Activated naive CD8-positive, alpha-beta T cell treated with anti-CD3 and anti-CD28 coated beads, Interleukin-2, amount 50 U/mL, for 24 hours (primary cell): ENCODE results near the gene C6orf52.

Source experiments
- ATAC-seq: fragments of 150-1000 bp; cut with Tn5 transposase; one replicate; pipeline ENCODE4 v1.10.0; 2021
- DNase-seq: peaks from one replicate; pipeline ENCODE4 v3.0.0; 2021
- H3K27ac Mint-ChIP-seq: one replicate; pipeline ENCODE4 v1.8.0; 2021; ENCODE audit warnings: mild to moderate bottlenecking, mixed read lengths
- H3K27me3 Mint-ChIP-seq: one replicate; pipeline ENCODE4 v1.8.0; 2021; ENCODE audit warnings: mixed read lengths
- H3K36me3 Mint-ChIP-seq: one replicate; pipeline ENCODE4 v1.8.0; 2021; ENCODE audit warnings: low read depth, mixed read lengths
- H3K4me1 Mint-ChIP-seq: one replicate; pipeline ENCODE4 v1.8.0; 2021; ENCODE audit warnings: mixed read lengths
- H3K4me3 Mint-ChIP-seq: one replicate; pipeline ENCODE4 v1.8.0; 2021; ENCODE audit warnings: mild to moderate bottlenecking, moderate library complexity, mixed read lengths
- H3K9me3 Mint-ChIP-seq: one replicate; pipeline ENCODE4 v1.8.0; 2021; ENCODE audit warnings: mixed read lengths

Gene C6orf52

DNA sequence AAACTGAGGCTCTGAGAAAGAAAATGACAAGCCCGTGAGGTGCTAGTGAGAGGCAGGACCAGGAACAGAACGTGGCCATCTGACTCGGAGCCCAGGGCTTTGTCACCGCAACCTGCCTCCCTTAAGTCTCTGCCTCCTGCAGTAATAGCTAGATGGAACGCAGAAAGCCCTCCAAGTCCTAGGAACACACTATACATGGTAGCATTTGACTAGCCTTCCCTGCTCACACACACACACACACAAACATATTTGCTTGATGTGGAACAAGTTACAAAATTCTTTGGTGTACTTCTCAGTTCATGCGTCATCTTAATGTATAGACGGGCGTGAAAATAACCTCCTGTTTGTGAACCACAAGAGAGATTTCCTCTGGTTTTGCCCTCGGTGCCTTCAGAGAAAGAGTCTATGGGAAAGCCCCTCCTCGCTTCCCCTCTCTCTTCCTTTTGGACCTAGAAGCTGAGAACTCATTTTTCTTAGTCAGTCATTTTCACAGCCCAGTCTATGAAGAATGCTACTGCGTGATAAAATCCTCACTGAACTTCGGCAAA, 38.8 kb downstream of the C6orf52 start:
- peak; percentile 15 for DNase-seq
- Mint-ChIP-seq H3K4me3 (peak overlapping the region; percentile 9), H3K4me1 (peaks cover 14% of the 10 kb centered on the region), H3K27ac (peak overlapping the region; percentile 15), H3K36me3 (no peaks in the 10 kb centered on the region), H3K9me3 (no peaks in the 10 kb centered on the region), H3K27me3 (peaks cover 34% of the 10 kb centered on the region)
- peak; percentile 95 for ATAC-seq

DNA sequence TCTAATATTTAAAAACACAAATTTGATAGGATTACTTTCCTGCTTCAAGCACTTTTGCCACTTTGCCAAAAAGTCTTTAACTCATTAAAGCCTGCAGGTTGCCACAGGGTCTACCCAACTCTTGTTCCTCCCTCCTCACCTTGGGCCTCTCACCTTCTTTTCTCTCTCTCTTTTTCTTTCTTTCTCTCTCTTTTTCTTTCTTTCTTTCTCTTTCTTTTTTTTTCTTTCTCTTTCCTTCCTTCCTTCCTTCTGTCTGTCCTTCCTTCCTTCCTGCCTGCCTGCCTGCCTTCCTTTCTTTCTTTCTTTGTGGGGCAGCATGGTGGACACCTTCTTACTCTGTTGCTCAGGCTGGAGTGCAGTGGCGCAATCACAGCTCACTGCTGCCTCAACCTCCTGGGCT, 50.2 kb downstream of the C6orf52 start:
- ATAC-seq, result no peak
- Mint-ChIP-seq H3K36me3 (no peaks in the 10 kb centered on the region), H3K9me3 (no peaks in the 10 kb centered on the region), H3K4me1 (peaks cover 18% of the 10 kb centered on the region), H3K27me3 (peaks cover 16% of the 10 kb centered on the region), H3K4me3 (no peak overlapping the region), H3K27ac (no peak overlapping the region)
- DNase-seq, result no peak

DNA sequence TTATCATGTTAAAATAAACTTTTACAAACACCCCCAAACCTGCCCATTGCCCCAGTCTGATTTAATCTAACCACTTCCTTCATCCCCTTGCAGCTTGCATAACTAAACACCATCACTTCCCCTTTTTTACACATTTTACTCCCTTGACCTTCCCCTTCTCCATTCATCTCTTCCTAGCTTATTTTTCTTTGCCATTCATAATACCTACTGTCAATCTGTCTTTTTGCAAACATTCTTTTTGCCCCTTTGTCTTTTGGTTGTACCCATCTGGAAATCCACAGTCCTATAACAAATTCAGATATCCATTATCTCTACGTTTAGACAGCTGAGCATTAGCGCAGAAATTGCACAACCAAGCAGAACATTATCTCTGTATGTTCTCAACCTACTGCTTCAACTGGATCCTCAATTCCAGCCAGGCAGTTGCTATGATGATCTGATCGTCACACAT, 51.2 kb downstream of the C6orf52 start:
- peak overlapping the region; percentile 34 for H3K27ac Mint-ChIP-seq
- H3K9me3 Mint-ChIP-seq, result no peaks in the 10 kb centered on the region
- no peak overlapping the region for H3K4me3 Mint-ChIP-seq
- no peak for ATAC-seq
- peaks cover 18% of the 10 kb centered on the region for H3K4me1 Mint-ChIP-seq
- no peaks in the 10 kb centered on the region for H3K36me3 Mint-ChIP-seq
- peaks cover 16% of the 10 kb centered on the region for H3K27me3 Mint-ChIP-seq
- DNase-seq, result no peak

DNA sequence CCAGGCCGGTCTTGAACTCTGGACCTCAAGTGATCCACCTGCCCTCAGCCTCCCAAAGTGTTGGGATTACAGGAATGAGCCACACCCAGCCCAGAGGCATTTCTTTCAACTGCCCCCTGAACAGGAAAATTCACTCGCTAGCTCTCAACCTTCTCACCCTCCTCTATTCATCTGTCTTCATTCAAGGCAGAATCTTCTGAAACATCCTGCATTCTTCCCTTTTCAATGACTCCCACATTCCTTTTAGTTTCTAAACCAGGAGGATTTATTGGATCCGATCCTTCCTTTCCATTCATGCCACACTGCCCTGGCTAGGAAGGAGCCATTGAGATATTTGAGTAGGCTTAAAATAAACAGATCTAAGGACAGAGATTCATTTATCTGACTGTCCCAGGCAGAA, 52.9 kb downstream of the C6orf52 start:
- H3K4me3 Mint-ChIP-seq, result no peak overlapping the region
- peaks cover 21% of the 10 kb centered on the region for H3K27me3 Mint-ChIP-seq
- no peak for DNase-seq
- H3K27ac Mint-ChIP-seq, result no peak overlapping the region
- H3K4me1 Mint-ChIP-seq, result peaks cover 18% of the 10 kb centered on the region
- H3K36me3 Mint-ChIP-seq, result no peaks in the 10 kb centered on the region
- ATAC-seq, result no peak
- H3K9me3 Mint-ChIP-seq, result no peaks in the 10 kb centered on the region

DNA sequence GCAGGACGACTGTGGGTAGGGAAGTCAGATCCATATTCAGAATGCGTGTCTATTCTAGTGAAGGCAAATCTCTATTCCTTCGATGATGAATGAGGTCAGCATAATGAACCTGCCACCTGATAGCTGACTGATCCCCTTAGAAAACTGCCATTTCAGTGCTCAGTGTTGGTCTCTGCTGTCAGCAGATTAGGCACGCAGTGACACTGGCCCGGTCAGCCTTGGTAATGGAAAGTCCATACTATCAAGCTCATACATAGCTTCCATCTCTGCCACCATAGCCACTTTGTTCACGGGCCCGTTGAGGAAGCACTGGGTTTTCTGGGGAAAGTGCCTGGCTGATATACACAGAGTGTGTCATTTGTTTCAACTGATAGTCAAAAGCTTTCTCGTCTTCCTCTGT, 54.0 kb downstream of the C6orf52 start:
- H3K27ac Mint-ChIP-seq, result no peak overlapping the region
- no peak for ATAC-seq
- H3K4me3 Mint-ChIP-seq, result no peak overlapping the region
- H3K36me3 Mint-ChIP-seq, result no peaks in the 10 kb centered on the region
- peaks cover 19% of the 10 kb centered on the region for H3K27me3 Mint-ChIP-seq
- DNase-seq, result no peak
- H3K9me3 Mint-ChIP-seq, result no peaks in the 10 kb centered on the region
- H3K4me1 Mint-ChIP-seq, result peaks cover 18% of the 10 kb centered on the region

- H3K27me3 Mint-ChIP-seq, result peaks cover 5% of the 10 kb centered on the region
- H3K27ac Mint-ChIP-seq, result no peak overlapping the region
- peaks cover 6% of the 10 kb centered on the region for H3K4me1 Mint-ChIP-seq
- H3K36me3 Mint-ChIP-seq, result no peaks in the 10 kb centered on the region
- no peak overlapping the region for H3K4me3 Mint-ChIP-seq
- ATAC-seq (peak; percentile 99), DNase-seq (peak; percentile 7)
- no peaks in the 10 kb centered on the region for H3K9me3 Mint-ChIP-seq
Observed at GRCh38 chr6:10633216-10633615, 61.2 kb downstream of the C6orf52 start.

GRCh38 chr6:10630178-10630577, 64.2 kb downstream of the C6orf52 start:
- ATAC-seq (no peak), DNase-seq (no peak)
- H3K9me3 Mint-ChIP-seq, result no peaks in the 10 kb centered on the region
- H3K36me3 Mint-ChIP-seq, result no peaks in the 10 kb centered on the region
- no peak overlapping the region for H3K27ac Mint-ChIP-seq
- H3K4me1 Mint-ChIP-seq, result peaks cover 6% of the 10 kb centered on the region
- H3K27me3 Mint-ChIP-seq, result no peaks in the 10 kb centered on the region
- no peak overlapping the region for H3K4me3 Mint-ChIP-seq

DNA sequence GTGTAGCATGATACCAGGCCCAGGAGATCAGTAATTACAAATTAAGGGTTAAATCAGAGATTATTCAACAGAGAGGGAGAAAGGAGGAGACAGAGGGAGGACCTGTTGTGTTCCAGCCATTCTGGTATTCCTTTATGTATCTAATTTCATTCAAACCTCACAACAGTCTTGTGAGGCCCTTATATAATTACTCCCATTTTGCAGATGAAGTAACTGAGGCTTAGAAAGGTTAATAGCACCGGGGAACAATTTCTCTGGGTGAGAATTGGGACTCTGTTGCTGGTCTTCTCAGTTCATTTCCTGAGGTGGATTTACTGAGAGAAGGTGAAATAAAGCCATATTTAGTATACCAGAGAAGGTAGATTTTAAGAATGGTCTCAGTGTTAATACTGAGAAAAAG, 66.6 kb downstream of the C6orf52 start:
- no peak overlapping the region for H3K27ac Mint-ChIP-seq
- peaks cover 10% of the 10 kb centered on the region for H3K36me3 Mint-ChIP-seq
- no peaks in the 10 kb centered on the region for H3K4me1 Mint-ChIP-seq
- no peak for ATAC-seq
- H3K4me3 Mint-ChIP-seq, result no peak overlapping the region
- no peaks in the 10 kb centered on the region for H3K27me3 Mint-ChIP-seq
- no peak for DNase-seq
- H3K9me3 Mint-ChIP-seq, result no peaks in the 10 kb centered on the region

DNA sequence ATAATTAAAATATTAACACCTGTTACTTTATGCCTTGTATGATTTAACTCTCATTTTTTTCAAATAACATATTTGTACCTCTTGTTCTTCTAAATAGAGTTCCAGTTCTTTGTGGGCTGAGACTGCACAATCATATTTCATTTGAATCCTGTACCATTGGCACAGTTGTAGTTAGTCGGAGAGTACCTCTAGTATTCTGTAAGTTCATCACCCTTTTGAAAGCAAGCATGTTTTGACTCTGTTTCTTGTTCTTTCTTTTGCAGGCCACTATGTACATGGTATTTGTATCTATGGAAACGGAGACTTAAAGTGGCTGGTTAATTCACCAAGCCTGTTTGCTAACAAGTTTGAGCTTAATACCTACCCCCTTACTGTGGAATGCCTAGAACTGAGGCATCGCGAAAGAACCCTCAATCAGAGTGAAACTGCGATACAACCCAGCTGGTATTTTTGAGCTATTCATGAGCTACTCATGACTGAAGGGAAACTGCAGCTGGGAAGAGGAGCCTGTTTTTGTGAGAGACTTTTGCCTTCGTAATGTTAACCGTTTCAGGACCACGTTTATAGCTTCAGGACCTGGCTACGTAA, 68.2 kb downstream of the C6orf52 start:
- DNase-seq, result no peak
- H3K4me3 Mint-ChIP-seq, result no peak overlapping the region
- ATAC-seq, result no peak

GRCh38 chr6:10624836-10625235, 69.6 kb downstream of the C6orf52 start:
- H3K4me1 Mint-ChIP-seq, result no peaks in the 10 kb centered on the region
- DNase-seq (no peak), ATAC-seq (no peak)
- no peaks in the 10 kb centered on the region for H3K27me3 Mint-ChIP-seq
- H3K27ac Mint-ChIP-seq, result no peak overlapping the region
- peaks cover 11% of the 10 kb centered on the region for H3K36me3 Mint-ChIP-seq
- no peaks in the 10 kb centered on the region for H3K9me3 Mint-ChIP-seq
- H3K4me3 Mint-ChIP-seq, result no peak overlapping the region

More for the DNA sequence above, 68.2 kb downstream of the C6orf52 start:
- Mint-ChIP-seq H3K27me3 (no peaks in the 10 kb centered on the region), H3K4me1 (no peaks in the 10 kb centered on the region), H3K27ac (peak overlapping the region; percentile 3), H3K36me3 (peaks cover 11% of the 10 kb centered on the region), H3K9me3 (no peaks in the 10 kb centered on the region)

DNA sequence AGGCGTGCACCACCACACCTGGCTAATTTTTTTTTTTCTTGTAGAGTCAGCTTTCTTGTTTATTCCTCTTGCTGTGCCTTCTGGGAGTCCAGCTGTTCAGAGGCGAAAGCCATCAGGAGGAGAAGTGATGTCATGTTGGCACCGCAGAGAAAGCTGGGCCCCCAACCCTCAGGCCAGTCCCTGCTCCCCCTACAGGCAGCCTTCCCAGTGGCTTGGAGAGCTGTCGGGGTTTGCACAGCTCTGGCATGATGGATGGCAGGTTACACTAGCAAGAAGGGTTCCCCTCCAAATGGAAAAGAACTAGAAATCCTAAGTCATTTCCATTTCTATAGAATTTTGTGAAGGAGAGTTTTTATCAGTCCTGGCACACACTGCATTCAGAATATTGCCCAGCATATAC, 72.6 kb downstream of the C6orf52 start:
- DNase-seq, result no peak
- no peaks in the 10 kb centered on the region for H3K4me1 Mint-ChIP-seq
- H3K4me3 Mint-ChIP-seq, result no peak overlapping the region
- H3K9me3 Mint-ChIP-seq, result no peaks in the 10 kb centered on the region
- no peak for ATAC-seq
- no peak overlapping the region for H3K27ac Mint-ChIP-seq
- H3K27me3 Mint-ChIP-seq, result no peaks in the 10 kb centered on the region
- H3K36me3 Mint-ChIP-seq, result peaks cover 11% of the 10 kb centered on the region
